ENCODE results near the gene ZNF654.

DNA sequence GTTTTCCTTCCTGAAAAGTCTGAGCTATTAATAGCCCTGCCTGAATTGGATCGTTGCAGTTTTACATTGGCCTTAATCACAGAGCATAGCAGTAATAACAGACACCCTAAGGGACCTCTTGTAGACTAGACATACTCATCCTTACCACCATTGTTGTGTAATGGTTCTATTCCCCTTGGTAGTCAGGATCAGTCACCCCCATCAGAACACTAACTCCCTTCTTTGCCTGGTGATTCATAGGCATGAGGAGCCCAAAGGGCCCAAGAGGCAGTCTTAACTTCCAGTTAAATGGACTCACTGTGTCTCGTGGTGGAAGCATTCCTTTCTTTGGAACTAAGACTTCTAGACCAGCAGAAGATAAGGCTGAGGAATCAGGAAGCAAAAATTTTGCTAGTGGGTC lies 20.5 kb upstream of the ZNF654 start:
- TF ChIP-seq, protein P1, sequence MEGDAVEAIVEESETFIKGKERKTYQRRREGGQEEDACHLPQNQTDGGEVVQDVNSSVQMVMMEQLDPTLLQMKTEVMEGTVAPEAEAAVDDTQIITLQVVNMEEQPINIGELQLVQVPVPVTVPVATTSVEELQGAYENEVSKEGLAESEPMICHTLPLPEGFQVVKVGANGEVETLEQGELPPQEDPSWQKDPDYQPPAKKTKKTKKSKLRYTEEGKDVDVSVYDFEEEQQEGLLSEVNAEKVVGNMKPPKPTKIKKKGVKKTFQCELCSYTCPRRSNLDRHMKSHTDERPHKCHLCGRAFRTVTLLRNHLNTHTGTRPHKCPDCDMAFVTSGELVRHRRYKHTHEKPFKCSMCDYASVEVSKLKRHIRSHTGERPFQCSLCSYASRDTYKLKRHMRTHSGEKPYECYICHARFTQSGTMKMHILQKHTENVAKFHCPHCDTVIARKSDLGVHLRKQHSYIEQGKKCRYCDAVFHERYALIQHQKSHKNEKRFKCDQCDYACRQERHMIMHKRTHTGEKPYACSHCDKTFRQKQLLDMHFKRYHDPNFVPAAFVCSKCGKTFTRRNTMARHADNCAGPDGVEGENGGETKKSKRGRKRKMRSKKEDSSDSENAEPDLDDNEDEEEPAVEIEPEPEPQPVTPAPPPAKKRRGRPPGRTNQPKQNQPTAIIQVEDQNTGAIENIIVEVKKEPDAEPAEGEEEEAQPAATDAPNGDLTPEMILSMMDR (IDR thresholded peaks at IDR 0.05; ENCODE audit: low read depth, low read length), result no peak
- TF ChIP-seq POLR2A (IDR thresholded peaks at IDR 0.05; ENCODE audit: extremely low read depth, insufficient read length) (no peak), MYC (IDR thresholded peaks at IDR 0.05; ENCODE audit: low read depth, low read length) (no peak)
- TF ChIP-seq, protein P2, sequence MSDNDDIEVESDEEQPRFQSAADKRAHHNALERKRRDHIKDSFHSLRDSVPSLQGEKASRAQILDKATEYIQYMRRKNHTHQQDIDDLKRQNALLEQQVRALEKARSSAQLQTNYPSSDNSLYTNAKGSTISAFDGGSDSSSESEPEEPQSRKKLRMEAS (IDR thresholded peaks at IDR 0.05; ENCODE audit: low read depth, low read length), result no peak
